GM12874 (cell line): ENCODE measurements around the gene PLCB4.

Experiments used
- CTCF ChIP-seq: IDR thresholded peaks from 2 replicates; pipeline ENCODE4 v1.5.1; 2011; ENCODE audit warnings: low read depth, mild to moderate bottlenecking, control low read depth, low read length, moderate library complexity; ENCODE audit not compliant: insufficient read depth

PLCB4 gene

DNA sequence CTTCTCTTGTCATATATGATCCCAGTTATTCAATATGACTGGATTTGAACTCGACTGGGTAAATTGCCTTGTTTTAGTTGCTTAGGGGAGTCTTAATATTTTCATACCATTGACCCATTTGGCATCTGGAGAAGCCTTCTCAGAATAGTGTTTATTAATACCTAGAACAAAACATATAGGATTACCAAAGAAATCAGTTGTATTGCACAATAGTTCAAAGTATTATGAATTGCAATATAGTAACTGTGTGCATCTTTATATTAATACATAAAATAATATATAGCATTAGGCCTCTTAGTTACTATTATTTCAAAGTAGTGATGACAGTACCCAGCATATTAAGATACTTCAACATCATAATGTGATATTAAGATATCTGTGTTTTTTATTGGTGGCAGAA lies 177.8 kb downstream of the PLCB4 start:
- no peak for TF ChIP-seq CTCF

DNA sequence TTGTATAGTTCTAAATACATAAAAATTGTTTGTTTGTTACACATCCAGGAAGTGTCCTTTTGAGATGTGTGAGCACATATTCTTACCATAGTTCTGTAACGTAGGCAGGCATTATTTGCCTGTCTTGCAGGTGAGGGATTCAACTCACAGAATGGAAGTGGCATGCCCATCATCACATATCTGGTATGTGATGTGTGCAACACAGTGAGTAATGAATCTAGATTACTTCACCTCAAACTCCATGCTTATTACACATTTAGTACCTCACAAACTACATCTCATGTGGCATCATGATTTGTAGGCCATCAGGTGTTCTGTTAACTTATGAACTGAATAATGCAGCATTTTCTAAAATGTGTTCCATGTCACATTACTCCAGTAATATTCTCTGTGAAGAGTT lies 181.6 kb downstream of the PLCB4 start:
- TF ChIP-seq CTCF: no peak

GRCh38 chr20:9253006-9253539 lies 184.2 kb downstream of the PLCB4 start:
- TF ChIP-seq CTCF: no peak

DNA sequence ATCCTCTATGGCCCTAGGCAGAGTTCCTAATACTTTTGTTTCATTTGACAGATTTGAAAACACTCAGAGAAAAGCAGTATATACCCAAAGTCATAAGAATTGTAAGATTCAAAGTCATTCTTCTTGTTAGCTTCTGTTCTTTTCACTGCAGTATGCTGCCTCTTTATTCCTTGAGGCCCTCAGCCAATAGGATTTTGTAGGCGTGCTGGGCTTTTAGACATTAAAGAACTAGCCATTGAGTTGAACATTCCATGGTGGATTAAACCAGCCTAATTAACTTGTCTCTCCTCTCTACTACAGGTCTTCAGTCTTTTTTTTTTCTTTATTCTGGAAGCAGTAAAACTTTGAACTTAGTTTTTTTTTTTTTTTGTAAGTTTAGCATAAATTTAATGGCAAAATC lies 186.3 kb downstream of the PLCB4 start:
- no peak for TF ChIP-seq CTCF

- no peak for TF ChIP-seq CTCF
Measured at GRCh38 chr20:9256393-9256792, 187.5 kb downstream of the PLCB4 start.

- TF ChIP-seq CTCF: no peak
Measured at GRCh38 chr20:9258901-9259300, 190.0 kb downstream of the PLCB4 start.

GRCh38 chr20:9260027-9260426 lies 191.1 kb downstream of the PLCB4 start:
- TF ChIP-seq CTCF: no peak
